GM19023 (cell line): ENCODE data around the gene ADAMTS18.

Experiments used
- ATAC-seq: cut with Tn5 transposase; IDR thresholded peaks from one replicate; pipeline ENCODE4 v1.9.1; 2021; ENCODE audit warnings: mild to moderate bottlenecking, moderate library complexity; ENCODE audit not compliant: unreplicated experiment

The ADAMTS18 gene

DNA sequence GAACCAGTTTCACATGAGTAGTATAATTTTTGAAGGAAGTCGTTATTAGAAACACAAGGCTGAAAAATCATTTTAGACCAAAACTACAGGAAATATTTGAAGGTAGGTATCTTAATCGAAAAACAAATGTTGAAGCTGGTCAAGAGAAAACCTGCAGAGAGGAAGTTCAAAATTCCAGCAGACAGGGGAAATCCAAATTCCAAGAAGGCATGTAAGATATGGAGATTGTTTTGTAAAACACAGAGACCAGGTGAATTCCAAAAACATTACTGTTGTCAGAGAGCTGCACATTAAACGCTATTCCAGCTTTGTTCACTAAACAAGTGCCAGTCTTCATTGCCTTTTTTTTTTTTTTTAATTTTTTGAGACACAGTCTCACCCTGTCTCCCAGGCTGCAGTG is 38.4 kb downstream of the ADAMTS18 start:
- no peak for ATAC-seq

DNA sequence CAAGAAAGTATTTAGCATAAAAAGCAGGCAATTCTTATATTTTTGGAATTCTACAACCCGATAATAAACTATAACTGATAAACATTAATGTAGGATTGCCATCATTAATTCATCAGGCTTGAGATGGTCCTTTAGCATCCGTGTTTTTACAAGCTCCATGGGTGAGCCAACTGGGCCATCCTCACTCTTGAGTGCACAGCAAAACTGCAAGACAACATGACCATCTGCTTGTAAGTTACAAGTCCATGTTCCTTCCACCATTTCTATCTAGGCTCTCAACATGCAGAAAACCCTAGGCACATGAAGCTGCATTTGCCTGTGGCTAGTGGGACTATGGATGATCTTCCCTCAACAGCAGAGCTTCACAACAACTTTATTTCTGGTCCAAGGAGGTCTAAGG is 40.1 kb downstream of the ADAMTS18 start:
- ATAC-seq, result no peak

DNA sequence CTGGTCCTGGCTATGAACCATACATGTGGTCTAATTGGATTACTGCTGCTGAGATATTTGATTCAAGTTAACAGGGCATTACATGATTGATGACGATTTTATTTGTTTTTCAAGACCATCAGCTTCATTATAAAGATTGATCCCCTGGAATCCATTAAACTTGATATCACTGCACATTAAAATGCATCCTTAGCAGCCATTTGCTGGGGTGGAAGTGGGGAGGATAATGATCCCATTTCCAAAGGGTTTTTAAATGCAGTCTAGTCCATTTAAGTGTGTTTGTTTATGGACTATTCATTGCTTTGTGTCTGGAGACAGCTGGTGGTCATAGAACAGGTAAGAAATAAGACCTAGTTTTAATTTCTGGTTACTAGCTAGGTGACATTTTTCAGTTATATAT is 40.9 kb downstream of the ADAMTS18 start:
- no peak for ATAC-seq

DNA sequence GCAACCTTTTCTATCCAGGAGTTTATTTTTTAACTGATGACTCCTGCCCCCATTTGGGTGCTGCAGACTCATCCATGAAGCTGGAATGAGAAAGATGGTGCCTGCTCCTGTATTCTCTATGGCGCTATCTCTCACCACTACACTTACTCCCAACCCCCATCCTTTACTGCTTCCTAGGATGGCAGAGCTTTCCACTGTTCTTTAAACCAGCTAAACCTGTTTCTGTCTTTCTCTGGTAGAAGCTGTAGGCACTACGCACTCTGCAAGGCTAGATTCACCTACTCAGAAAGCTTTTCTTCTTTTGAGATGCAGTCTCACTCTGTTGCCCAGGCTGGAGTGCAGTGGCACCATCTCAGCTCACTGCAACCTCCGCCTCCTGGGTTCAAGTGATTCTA is 47.0 kb downstream of the ADAMTS18 start:
- ATAC-seq, result no peak

DNA sequence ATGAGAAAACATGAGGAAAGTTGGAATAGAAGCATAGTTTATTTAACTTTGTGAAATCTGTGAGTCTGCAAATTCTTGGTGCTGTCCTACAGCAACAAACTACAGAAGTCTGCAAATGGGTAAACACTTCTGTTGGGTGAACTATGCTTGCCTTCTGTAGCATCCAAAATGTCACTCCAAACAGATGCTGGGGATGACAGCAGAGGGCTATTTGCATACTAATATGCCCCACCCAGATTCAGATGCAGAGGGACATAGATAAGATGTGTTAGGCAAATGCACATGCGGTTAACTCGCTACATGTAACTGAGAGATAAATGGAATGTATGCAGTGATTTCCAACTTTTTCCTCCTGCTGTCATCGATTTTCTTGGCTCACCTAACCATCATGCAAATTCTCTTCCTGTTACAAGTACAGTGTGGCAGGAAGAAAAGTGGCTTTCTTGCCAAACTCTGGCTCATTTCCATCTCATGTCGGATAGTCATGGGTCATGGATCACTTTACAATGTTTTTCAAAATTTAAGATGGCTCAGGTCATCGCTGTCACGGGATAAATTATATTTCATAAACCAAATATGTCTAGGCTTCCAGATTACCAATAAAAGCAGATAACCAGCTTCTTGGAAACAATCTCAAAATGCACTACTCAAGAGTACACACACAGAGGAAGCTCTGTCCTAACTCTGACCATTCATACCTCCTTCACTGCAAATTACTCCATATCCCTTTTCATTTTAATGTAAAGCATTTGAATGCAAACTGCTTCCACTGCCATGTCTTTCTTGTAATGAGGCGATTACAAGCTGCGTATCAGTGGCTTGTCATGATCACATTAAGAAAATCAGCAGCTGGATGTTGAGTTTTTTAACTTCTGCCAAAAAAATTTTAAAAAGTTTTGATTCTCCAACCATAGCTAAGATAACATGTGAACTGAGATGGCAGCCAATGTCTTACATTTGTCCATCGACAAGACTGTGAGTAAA is 47.7 kb downstream of the ADAMTS18 start:
- ATAC-seq, result no peak

DNA sequence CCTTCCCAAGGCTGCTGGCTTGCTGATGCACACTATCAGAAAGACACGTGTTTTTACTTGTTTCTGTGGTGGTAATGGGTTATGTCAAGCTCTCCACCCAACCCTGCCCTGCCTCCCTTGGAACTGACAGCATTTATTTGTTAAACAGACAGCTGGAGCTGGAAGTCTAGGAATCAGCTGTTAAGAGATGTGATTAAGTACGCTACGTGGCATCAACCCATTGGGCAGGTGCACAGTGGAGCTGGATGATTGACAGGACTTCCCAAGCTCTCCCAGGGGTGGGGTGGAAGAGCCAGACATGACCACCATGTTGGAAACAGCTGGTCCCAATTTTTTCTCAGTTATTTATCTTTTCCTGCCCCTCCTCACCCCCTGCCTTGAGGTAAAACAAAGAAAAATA is 49.4 kb downstream of the ADAMTS18 start:
- no peak for ATAC-seq

DNA sequence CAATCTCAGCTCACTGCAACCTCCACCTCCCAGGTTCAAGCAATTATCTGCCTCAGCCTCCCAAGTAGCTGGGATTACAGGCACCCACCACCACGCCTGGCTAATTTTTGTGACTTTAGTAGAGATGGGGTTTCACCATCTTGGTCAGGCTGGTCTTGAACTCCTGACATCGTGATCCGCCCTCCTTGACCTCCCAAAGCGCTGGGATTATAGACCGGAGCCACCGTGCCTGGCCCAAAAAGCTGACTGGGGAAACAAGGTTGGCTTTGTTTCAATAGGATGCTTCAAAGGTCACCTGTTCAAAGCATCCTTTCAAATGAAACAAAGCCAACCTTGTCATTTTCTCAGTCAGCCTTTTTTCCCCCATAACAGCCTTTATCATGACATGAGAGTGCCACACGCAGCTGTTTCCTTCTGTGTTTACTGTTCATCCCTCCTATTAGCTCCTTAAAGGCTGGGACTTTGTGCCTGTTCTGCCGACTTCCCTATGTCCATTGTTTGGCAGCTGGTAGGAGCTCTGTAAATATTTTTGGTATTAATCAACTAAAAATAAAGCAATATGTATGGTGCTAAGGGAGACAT is 51.1 kb downstream of the ADAMTS18 start:
- no peak for ATAC-seq

DNA sequence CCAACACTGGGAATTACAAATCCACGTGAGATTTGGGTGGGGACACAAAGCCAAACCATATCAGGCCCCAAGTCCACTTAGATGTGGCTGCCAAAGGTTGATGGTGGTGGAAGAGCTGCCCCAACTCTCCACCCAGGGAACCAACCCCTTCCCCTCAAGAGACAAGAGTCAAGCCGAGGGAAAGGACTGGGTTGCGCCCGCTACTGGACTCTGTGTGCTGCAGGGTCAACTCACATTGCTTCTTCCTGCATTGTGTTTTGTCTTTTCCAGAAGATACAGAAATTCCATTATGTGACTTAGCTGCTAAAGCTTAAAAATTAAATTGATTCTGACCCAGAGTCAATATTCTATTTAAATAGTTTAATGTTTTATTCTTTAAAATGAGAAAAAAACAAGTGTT is 58.5 kb downstream of the ADAMTS18 start:
- no peak for ATAC-seq

DNA sequence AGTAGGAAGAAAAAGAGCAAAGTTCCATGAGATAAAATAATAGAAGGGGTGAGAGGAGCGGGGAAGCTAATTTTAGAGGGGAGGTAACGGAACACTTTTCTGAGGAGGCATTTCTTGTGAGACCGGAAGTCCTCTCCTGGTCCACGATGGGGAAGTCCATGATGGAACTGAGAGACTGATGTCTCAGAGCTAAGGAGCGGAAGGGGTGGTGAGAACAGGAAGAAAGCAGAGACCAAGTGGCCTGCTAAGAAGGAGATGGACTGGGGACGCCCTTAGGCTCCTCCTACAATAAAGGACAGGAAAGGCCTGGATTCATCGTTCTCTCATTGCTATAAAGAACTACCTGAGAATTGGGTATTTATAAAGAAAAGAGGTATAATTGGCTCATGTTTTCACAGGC is 59.4 kb downstream of the ADAMTS18 start:
- no peak for ATAC-seq

DNA sequence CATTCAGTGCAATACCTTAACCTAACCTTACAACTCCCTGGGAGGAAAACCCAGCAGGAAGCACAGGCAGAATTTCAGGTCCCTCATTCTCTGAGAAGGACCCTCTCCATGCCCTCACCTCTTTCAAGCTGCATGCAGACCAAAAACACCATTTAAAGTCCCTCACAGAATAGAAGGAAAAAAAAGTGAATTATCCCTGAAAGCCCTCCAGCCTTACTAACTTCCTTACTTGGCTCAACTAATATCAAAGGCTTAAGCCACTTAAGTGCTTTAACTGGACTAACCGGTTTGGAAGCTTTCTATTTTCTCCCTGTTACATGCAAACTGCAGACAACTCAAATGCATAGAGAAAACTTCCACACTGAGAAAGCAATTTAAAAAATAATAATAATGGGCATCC is 60.5 kb downstream of the ADAMTS18 start:
- no peak for ATAC-seq

DNA sequence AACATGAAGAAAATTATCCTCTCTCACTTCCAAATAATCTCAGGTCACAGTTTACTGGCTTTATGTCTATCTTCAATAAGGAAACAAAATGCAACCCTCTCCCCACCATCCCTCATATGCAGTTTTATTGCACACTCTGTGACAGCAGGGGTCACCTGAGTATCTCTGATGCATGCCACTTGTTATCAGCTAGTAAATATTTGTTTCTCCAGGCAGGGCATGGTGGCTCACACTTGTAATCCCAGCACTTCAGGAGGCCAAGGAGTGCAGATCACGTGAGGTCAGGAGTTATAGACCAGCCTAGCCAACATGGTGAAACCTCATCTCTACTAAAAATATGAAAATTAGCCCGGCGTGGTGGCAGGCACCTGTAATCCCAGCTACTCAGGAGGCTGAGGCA is 61.1 kb downstream of the ADAMTS18 start:
- no peak for ATAC-seq

DNA sequence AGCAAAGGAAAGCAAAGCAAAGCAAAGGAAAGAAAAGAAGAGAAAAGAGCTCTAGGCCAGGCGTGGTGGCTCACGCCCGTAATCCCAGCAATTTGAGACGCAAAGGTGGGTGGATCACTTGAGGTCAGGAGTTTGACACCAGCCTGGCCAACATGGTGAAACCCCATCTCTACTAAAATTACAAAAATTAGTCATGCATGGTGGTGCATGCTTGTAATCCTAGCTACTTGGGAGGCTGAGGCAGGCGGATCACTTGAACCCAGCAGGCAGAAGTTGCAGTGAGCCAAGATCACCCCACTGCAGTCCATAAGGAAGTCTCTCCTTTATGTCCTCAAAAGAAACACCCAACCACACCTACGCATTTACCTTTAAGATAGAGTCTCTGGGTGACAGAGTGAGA is 70.1 kb downstream of the ADAMTS18 start:
- no peak for ATAC-seq

DNA sequence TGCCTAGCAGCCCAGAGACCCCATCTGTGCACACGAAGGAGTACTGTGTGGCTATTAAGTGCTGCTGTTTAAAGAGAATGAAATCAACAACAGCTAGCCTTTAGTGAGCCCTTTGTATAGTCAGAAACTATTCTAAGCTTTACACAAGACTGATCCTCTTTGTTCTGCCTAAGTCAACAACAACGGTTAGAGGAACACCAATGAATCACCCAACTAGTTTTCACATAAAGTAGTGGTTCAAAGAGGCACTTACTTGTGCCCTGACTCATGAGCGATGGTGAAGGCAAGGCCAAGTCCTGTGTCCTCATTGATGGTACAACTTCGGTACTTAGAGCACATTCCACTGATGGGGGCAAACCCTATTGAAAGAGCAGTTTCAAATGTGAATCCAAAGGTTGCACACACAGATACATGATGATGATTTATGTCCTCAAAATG is 75.8 kb downstream of the ADAMTS18 start:
- no peak for ATAC-seq

DNA sequence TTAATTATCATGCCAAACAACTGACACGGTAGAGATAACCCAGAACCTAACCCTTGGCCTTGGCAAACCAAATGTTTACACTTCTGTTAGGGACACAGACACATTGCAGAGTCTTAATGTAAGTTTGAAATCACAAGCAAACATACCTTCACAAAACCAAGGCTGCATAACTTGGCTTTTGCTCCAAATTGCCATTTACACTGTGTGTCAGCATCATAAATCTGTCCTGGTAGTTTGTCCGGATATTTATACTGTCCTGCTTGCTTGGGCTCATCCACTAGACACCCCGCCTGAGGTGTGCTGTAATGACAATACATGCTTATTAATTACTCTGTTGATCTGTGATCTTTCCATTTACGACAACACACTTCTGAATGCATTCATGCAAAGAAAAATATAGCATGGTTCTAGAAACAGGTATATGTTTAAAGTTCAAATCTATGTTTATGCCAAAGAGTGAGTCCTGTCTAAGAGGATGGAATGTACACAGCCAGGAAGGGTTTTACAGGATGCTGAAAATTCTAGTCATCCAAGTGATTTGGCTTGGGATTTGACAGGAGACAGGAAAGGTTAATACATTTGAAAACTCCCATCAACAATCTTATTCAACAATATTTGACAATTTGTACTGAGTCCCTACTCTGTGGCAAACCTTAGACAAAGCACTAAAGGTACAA is 81.1 kb downstream of the ADAMTS18 start:
- ATAC-seq, result no peak

DNA sequence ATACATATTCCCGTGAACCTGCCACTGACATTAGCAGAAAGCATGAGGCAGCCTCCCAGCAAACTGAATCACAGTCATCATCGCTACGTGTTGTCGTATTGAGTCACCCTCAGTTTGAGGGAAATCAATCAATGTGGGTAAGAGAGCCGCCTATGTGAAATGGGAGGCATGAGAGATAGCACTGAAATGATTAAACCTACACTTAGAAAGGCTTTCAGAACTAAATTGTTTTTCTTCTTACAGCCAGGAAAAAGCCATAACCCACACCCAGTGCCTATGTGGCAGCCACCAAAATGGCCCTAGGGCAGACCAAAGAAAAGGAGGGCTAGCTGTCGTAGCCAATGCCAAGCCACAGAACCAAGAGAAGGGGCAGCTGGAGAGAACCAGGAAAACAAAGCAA is 90.5 kb downstream of the ADAMTS18 start:
- no peak for ATAC-seq

DNA sequence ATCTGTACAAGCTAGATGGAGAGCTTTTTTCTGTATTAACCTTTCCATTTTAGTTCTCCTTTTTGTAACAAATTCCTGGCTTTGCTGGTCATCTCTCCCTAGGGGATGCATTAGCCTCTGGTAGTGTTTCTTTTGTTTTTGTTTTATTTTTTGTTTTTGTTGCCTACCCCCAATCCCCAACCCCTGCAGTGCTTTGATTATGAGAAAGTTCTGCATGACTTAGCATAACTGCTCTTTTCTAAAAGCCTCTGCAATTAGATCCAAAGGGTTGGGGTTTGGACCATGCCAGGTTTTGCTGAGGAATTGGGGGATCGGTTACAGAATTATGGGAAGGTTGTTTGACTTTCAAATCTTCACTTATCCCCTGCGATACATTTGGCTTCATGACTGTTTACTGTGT is 98.2 kb downstream of the ADAMTS18 start:
- no peak for ATAC-seq

DNA sequence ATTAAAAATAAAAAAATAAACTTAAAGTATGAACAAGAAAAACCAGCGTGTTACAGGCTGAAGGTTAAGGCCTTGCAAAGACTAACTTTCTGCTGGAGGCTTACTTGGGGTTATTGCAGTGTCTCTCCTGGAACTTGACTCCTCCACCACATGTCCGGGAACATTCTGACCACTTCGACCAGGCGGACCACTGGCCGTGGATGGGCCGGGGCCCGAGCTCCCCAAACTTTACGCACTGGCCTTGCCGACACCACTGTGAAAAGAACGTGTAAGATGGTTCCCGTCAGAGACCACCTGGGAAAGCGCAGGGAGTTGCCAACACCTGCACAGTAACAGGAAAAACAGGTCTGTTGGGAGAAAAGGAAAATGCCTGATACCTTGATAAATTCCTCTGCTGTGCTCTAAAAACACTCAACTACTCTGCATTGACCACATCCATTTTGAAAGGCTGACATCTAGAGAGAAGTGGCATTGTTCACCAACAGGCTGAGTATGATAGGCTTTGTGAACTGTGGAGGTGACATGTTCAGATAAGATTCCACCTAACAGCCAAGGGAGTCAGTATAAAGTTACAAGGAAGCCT is 99.1 kb downstream of the ADAMTS18 start:
- no peak for ATAC-seq

DNA sequence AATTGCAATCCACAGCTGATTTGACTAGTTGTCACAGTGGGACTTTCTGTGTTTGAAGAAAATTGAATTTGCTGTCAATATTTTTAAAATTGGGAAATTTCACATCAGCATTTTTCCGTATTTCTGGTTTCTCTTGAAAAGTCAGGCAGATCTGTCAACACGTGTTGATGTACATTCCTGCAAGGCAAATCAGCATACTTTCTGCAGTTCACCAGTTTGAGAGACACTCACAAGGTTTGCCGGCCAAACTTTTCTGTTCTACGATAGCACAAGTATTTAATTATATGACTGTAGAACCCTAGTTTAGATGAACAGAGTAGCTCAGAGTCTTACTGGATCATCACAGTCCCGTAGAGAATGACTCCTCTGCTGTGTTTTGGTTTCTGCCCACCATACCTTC is 102.0 kb downstream of the ADAMTS18 start:
- no peak for ATAC-seq

DNA sequence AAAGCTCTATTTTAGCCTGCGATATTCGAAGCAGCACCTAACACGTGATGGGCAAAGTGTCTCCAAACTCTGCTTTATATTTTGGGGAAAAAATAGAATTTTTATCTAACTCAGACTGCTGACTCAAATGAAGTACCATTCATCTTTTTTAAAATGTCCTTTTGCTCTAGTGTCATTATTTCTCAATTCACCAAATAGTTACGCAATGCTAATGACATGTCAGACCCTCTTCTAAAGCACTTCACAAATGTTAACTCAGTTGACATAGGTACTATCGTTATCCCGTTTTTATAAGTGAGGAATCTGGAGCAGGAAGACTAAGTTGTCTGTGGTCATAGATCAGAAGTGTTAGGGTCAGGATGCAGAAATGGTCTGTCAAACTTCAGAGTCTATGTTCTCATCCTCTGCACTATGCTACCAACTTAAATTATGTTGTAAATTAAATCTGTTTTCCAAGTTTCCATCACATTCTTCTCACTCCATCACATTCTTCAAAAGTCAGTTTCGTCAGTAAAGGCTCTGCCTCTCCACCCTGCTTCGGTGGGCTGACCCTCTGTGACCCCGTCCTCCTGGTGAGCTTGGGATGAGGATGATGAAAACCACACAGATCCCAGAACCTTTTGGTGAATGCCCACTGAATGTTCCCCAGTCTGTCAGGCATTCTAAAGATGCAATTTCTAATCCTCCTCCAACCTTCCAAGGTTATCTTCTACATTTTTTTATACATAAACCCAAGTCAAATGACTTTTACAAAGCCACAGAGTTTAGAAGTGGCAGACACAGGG is 102.8 kb downstream of the ADAMTS18 start:
- ATAC-seq, result no peak

DNA sequence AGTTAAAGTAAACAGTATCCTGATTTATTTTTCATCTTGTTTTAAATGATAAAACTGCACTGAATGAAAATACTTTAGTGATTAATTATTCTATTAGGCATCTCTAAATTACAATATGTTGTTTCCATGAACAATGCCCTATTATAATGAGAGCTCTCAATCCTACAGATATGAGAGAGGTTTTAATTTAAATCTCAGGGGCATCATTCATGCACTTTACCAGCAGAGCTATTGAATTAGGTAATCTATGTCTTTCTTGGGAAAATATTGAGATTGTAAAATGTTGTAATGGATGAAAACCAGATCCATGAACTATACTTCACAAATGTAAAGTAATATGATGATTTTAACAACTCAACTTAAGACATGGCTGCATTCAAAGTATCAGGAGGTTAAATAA is 103.8 kb downstream of the ADAMTS18 start:
- ATAC-seq, result no peak
